Raji (cell line): Measurements from ENCODE around the gene MGAT4B.

Experiments used
- POLR2A ChIP-seq: IDR thresholded peaks from 2 replicates; pipeline ENCODE4 v1.6.1; 2011; ENCODE audit warnings: low read depth, low read length, control low read depth; ENCODE audit not compliant: insufficient read depth

Gene MGAT4B

DNA sequence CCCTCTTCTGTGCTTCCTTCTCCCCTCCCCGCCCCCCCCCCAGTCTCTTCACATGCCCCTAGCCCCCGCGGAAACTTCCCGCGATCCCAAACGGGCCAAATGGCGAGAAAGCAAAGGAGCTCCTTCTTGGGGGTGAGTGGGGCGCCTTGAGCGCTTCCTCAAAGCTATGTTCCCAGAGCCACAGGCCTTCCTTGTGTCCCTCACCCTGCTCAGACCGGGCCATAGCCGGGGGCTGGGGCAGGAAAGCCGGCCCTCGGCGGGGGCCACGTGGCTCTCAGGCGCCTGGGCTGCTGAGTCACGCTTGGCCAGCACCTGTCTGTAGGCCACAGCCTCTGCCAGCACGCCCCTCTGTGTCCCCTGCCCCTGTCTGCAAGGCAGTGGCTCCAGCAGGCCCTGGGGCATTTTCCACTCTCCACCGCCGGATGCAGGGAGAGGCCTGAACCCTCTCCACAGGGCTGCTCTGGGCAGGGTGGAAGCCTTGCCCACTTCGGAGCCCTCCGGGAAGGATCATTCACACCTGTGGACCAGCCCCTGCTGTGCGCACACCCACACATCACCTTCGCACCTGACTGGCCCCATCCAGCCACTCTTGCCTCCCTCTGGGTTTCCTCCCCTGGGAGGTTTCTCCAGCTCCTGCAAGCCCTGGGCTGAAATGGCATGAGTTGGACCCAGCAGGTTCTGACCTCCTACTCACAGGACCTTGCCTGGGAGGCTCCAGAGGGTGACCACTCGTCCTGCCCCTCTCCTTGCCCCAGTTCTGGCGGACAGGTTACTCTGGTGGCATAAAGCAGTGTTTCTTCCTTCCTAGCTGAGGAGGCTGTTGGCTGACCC lies 12.8 kb upstream of the MGAT4B start:
- no peak for TF ChIP-seq POLR2A

DNA sequence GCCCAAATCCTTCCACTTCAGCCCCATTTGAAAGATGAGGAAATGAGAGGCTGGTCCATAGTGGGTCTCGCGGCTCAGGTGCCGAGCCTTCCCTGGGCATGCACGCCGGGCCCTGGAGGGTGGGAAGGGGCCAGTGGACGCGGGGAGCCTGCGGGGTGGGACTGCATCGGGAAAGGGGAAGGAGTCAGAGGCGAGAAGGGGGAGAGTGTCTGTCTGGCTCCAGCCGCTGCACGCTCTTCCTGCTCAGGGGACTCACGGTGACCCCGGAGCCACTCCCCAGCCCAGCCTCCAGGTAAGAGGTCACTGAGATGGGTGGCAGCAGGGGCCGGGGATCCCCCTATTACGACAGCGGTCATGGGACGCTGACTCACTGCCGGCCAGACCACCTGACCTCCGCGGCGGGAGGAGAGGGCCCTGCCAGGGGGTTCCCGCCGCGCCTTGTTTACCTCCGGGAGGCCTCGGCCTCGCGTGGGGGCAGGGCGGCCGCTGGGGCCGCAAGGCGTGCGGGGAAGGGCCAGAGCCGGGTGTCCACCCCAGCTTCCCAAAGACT lies 12.2 kb upstream of the MGAT4B start:
- peak; percentile 77 for TF ChIP-seq POLR2A

DNA sequence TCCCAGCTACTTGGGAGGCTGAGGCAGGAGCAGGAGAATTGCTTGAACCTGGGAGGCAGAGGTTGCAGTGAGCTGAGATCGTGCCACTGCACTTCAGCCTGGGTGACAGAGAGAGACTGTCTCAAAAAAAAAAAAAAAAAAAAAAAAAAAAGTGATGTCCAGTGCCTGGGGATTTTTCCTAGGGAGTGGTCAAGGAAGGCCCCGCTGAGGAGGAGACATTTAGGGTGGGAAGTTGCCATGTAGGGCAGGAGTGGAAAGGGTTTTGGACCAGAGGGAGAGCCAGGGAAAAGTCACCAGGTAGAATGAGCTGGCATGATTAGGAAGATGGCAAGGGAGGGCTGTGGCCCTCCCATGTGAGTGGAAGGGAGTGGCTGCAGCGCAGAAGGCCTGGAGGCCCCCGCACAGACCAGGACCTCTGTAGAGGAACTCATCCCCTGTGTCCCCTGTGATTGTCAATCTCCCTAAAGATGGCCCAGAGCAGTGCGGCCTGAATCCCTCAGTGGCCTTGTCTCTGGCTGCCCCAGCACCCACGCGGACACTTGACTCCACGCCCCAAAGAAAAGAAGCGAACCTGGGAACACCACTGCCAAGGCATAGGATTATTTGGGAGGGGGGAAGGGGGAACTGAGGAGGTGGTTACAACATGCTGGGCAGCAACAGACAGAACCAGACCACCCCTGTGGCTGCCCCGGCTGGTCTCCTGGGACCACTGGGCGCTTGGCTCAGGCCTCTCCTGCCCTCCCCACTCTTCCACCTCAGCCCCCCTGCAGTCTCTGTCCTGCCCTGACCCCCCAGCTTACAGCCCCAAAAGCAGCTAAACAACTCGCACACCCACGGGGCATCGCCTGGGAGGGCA lies 11.5 kb upstream of the MGAT4B start:
- TF ChIP-seq POLR2A = no peak

DNA sequence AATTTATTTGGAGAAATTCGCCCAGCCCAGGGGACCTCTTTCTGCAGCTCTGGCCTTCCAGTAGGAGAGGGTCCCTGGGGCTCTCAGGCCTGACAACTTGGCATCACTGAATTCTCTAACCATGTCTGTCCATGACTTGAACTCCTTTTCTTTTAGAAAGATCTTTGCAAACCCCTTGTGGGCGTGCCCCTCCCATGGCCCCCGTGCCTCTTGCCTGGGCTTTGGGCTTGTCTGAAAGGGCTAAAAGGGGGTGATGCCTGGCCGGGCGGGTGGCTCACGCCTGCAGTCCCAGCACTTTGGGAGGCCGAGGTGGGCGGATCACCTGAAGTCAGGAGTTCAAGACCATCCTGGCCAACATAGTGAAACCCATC lies 10.8 kb upstream of the MGAT4B start:
- no peak for TF ChIP-seq POLR2A

DNA sequence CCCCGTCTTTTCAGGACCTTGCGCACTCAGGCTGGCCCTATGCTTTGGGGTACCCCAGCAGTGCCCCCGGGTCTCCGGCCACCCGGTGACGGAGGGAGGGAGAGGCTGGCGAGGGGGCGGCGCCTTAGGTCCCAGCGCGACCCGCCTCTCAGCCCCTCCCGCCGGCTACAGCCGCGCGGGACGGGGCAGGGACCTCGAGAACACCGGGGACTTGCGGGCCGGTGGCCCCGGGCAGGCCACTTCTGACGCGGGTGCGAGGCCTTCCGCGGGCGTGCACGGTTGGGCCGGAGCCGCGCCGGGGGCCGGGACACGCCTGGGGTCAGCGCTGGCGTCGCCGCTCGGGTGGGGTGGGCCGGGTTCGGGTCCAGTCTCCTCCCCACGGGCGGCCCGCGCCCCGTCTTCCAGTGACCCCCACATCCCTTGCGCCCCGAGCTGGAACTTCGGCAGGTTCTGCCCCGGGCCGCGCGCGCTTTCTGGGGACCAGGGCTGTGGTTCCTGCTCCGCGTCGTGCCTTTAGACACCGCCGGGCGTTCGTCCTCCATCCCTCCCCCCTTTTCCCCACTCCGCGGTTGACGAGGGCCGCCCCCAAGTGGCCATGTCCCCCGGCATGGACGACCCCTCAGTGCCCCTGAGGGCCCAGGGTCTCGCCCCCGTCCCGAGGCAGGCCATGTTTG lies 10.3 kb upstream of the MGAT4B start:
- TF ChIP-seq POLR2A = no peak

DNA sequence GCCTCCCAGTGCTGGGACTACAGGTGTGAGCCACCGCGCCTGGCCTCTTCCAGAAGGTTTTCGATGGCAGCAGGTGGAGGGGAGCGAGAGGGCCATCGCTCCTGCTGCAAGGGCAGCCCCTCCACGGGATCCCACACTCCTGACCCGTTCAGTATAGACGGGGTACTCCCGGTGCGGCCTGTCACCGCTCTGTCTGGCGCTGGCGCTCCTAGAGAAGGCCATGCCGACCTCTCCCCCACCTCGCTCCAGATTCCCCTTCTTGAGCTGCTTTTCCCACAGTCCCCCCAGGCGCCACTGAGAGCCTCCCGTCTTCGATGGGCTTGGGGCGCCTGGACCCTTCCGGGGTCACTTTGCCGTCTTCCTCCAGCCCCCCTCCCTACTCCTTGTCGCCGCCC lies 9.7 kb upstream of the MGAT4B start:
- no peak for TF ChIP-seq POLR2A

DNA sequence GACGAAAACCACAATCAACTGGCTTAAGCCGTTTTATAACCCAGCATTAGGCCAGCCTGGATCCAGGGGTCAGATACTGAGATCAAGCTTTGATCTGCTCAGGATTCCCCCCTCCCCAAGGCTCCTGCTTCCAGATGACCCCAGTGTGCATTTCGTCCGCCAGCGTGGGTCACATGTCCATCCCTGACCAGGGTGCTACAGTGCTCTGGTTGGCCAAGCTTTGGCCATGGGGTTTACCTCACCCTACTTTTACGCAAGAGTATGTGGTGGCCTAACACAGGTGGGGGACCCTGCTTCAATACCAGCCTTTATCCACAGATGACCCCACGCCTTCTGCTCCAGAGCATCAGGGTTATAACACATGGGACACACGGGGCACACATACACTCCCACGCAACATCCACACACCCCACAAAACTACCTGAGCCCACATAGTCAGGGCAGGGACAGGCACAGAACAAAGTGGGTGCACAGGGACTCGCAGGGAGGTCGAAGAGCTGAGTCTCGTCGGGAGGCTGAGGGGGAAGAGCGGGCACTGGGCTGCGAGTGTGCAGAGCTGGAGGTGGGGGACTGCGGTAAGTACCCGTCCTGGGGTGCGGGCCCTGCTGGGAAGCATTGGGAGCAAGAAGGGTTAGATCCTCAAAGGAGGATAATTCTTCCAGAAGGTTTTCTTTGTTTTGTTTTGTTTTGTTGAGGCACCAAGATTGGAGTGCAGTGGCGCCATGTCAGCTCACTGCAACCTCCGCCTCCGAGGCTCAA lies 9.0 kb upstream of the MGAT4B start:
- TF ChIP-seq POLR2A = no peak

DNA sequence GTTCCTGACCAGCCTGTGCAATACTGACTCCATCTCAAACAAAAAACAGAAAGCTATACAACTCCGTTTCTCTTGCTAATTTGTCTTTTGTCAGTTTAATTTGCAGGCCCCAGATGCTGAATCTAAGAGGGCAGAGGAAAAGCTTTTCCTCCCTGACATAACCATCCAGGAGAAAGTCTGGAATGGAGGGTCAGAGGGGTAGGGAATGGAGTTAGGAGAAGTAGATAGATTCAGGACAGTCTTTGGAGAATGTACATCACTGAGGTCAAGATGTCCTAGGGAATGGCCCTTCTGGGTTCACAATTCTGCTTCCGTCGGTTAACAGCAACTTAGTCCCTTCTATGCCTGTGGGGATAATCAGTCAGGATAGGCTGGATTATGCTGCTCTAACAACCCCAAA lies 7.4 kb upstream of the MGAT4B start:
- TF ChIP-seq POLR2A = no peak

DNA sequence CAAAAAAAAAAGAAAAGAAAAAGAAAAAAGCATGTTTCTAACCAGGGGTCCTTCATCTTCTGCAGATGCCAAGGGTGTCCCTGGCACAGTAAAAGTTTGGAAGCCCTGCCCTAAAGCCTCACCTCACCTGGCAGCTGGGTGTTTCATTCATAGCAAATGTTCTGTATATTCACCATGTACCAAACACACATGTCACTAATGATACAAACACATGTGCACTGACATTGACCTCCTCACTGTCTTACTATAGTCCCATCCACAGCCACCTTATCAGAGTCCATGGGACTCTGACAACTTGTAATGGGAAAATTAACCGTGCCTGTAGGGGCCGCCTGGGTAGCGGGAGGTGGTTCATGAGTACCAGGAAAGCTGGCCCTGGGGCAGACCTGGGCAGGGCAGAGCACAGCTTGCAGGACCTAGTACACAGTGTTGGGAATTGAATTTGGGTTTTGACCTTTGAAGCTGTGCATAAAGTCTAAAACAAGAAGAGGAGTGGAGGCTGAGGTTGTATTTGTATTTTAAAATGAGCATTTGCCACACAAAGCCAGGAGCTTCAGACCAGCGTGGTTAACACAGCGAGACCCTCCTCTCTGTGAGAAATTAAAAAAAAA lies 6.4 kb upstream of the MGAT4B start:
- no peak for TF ChIP-seq POLR2A

DNA sequence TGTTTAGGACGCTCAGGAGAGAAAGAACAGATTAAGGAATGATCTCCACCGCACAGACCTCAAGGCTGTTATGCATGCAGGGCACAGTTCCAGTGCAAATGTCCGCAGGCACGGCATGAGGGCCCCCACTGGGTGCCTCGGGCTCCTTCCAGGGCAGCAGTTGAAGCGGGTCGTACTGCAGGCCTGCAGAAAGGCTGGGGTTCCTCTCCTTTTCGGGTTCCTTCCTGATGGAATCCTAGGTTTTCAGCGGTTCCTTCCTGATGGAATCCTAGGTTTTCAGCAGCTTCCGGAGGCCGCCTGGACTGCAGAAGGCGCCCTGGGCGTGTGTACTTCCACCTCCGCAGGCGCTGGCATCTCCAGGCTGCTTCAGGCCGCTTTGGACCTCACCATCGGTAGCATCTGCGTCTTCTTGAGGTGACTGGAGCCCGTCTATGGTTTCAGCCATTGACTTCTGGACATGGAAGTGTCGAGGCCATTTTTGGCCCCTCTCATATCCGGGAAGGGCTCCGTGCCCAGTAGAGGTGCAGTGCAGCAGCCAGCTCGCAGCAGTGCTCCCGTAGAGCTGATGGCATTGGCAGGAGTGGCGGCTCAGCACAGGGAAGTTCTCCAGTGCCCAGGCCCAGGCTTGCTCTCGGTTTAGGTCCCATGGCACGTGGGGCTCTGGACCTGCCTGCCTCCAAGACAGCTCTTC lies 5.6 kb upstream of the MGAT4B start:
- no peak for TF ChIP-seq POLR2A

DNA sequence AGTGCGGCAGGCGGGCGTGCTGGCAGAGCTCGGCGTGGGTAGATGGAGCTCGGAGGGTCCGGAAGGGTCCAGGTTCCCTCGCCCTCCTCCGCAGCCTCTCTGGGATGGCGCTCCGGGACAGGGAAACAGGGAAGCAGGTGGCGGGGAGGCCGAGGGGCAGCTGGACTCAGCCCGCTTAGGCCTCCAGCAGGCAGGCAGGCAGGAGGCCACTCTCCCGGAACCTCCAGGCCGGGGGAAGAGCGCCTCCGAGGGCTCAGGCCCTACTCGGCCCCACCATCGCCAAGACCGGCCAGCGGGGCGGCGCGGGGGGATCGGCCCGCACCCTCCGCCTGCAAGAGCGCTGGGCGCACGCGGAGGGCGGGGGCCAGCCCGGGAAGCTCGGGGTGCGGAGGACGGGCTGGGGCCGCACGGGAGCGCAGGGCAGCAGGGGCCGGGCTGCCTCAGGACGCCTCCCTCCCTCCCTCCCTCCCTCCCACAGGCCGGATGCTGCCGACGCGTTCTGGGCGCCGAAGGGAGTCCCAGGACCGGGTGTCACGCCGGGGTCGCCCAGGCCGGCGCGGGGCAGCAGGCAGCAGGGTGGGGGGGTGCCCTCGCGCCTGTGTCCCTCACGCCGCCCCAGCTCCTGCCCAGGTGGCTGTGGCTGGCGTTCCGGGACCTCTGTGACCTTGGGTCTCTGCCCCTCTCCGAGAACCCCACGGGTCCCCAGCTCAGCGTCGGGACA lies 977 bp downstream of the MGAT4B start:
- TF ChIP-seq POLR2A = peak; percentile 58

DNA sequence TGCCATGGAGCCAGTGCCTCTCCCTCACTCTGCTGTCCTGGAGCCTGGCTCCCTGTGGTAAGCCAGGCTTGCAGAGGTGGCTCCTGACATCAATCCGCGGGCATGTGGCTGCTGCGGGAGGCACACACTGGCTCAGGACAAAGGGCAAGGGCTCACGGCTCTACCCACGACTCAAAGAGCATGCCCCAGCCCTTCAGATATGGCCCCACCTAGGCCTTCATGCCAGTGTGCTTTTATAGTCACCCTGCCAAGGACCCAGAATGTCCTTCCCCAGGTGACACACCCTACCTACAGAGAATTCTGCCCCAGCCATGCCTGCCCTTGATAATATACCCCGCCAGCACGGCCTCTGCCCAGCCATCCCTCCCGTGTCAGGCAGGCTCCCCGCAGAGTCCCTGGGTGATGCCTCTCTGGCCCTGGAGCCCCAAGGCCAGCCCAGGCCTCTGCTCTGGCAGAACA lies 1.6 kb downstream of the MGAT4B start:
- TF ChIP-seq POLR2A = no peak

DNA sequence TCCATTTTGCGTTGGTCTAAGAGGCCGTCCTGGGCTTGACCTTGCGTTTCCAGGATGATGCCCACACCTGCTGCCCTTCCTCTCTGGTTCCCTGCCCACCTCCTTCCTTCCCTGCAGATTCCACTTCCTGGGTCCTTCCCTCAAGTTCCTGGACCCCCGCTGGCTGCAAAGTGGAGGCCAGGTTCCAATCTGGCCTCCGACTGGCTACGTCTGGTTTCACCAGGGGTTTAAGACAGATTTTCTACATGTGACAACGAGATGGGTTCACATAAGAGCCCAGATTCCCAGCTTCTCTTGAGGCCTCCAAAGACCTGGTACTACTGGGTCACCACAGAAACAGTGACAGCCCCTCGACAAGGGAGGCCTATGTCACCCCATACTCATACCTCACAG lies 2.1 kb downstream of the MGAT4B start:
- no peak for TF ChIP-seq POLR2A
